ENCODE data around the gene GABARAP.
A peak's percentile ranks its signal among the peaks of the same experiment; 100 is the strongest.

Gene GABARAP

DNA sequence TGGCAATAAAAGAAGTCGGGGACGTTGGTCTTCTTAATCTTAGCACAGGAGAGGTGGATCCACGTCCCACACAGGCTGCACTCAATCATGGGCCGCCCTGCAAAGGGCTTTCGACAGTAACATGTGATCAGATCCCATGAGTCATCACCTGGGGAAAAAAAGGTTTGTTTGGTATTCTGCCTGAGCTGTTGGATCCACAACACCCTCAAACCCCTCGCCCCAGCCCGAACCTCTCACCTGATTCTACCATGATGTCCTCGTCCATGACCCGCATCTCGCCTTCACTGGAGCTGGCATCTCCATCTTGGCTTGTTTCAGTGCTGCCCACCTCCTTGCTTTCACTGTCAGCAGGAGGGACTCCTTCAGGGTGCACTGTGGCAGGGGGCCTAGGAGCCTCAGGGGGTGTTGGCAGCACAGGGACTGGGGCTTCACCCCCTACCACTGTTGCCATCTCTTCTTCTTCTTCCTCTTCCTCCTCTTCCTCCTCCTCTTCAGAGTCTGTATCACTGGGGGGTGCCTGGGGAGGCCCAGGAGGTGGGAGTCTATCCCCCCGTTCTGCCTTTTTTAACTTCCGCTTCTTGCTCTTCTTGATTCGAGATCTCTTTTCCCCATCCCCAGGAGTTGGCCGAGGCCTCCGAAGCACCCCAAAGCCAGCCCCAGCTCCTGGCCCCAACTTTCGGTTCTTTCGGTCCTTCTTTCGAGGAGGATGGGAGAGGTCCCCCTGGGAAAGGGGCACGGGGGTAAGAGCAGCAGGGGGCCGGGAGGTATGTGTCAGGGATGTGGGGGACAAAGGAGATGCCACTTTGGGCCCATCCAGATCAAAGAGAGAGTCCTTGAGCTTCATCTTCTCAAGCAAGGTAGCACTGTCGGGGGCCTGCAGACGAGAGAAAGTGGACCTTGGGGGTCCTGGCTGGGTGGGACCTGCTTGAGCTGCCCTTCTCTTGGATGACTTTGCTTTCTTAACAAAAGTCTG, 6.3 kb downstream of the GABARAP start:
- no peak for TF ChIP-seq Cebpa-rat (IDR thresholded peaks at IDR 0.05)
- H3K4me3 ChIP-seq = no peak overlapping the region
- H4K20me1 ChIP-seq = peaks cover 57% of the 10 kb centered on the region

DNA sequence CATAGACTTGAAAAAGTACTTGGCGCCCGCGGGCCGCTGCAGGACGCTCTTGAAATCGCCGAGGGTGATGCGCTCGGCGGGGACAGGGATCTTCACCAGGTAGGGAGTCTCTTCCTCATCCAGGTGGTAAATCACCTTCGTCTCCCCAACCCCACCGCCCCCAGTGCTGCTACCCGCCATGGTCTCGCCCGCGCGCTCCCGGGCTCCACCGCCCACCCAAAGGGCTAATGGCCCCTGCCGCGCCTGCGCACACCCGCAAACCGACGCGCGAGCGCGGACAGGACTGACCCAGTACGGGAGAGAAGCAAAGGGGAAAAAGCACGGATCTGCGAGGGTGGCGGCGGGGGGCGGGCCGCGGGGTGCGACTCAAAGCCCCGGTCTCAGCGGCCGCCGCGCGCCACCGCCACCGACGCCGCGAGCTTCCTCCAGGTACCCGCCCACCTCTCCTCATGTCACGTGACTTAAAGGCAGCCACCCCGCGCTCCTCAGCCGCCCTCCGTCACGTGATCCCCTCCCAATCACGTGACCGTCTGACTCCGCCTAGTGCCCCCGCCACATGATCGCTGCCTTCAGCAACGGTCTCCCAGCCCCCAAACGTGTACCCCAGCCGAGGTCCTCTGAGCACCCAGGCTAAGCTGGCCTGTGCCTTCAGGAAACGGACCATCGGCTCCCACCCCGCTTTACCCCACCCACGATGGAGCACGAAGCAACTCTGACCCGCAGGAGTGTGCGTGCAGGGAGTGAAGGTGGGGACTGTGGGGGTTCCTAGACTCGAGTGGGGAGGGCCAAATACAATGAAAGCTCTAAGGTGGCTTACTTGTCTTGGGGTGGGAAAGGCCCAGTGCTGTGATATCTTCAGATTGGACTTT, 7.9 kb downstream of the GABARAP start, which contains the start of gene DVL2:
TSS of gene DVL2 (minus strand) at position 435 of the 869 bp plus-strand sequence. CDS start at position 180, 255 bp downstream.
- Histone ChIP-seq H3K27me3 (no peaks in the 10 kb centered on the region), H3K9ac (peak within 1 kb of the TSS; percentile 92), H3K9me3 (no peaks in the 10 kb centered on the region), H3K36me3 (peaks cover 45% of the 10 kb centered on the region), H4K20me1 (peaks cover 73% of the 10 kb centered on the region), H3K27ac (peak within 1 kb of the TSS; percentile 81), H3K4me3 (peak within 1 kb of the TSS; percentile 85), H3K4me1 (peaks cover 52% of the 10 kb centered on the region), H3K4me2 (peak within 1 kb of the TSS; percentile 97)
- TF ChIP-seq Cebpa-rat (IDR thresholded peaks at IDR 0.05) = no peak

More for the DNA sequence above, 6.3 kb downstream of the GABARAP start:
- Histone ChIP-seq H3K9me3 (no peaks in the 10 kb centered on the region), H3K36me3 (peaks cover 38% of the 10 kb centered on the region), H3K4me1 (peaks cover 64% of the 10 kb centered on the region), H3K4me2 (peak overlapping the region; percentile 97), H3K9ac (no peak overlapping the region), H3K27ac (no peak overlapping the region), H3K27me3 (no peaks in the 10 kb centered on the region)

DNA sequence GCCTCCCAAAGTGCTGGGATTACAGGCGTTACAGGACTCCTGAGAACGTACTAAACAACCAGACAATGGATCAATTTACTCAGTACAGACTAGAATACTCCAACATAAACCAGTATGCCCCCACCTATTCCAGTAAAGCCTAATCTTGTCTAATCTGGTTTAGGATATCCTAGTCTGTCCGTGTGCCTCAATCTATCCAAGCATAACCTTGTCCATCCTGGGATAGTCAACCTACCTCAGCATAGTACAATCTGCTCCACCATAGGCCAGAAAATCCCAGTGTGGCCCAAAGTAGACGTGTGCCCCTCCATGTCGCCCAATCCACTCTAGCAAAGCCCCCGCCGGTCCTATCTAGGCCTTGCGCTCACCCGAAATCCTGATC, 8.6 kb downstream of the GABARAP start:
- Histone ChIP-seq H3K4me3 (peak overlapping the region; percentile 85), H3K36me3 (peaks cover 51% of the 10 kb centered on the region), H3K27ac (peak overlapping the region; percentile 81), H3K4me2 (peak overlapping the region; percentile 97), H3K27me3 (no peaks in the 10 kb centered on the region), H4K20me1 (peaks cover 73% of the 10 kb centered on the region), H3K9ac (peak overlapping the region; percentile 92), H3K4me1 (peaks cover 52% of the 10 kb centered on the region), H3K9me3 (no peaks in the 10 kb centered on the region)
- no peak for TF ChIP-seq Cebpa-rat (IDR thresholded peaks at IDR 0.05)

DNA sequence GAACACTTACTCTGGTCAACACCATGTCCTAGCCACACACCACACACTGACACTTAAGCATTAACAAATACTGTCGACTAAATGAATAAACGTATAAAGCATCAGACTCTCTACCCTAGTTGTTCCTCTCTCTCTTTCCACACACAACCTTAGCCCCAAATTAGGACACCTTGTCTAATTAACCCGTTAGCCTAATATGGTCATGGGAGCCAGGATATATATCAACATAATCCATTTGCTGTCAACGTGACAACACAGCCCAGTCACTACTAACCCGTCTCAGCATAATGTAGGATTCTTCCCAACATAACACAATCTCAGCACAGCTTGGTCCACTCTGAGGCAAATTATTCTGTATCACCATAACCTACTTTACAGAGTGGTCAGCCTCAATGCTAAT, 10.1 kb downstream of the GABARAP start:
- H3K27me3 ChIP-seq = no peaks in the 10 kb centered on the region
- H3K27ac ChIP-seq = no peak overlapping the region
- peak overlapping the region; percentile 92; the same call in 1 of the 2 replicates for H3K9ac ChIP-seq
- H3K4me3 ChIP-seq = no peak overlapping the region; the same call in 1 of the 2 replicates
- TF ChIP-seq Cebpa-rat (IDR thresholded peaks at IDR 0.05) = no peak
- H4K20me1 ChIP-seq = peaks cover 72% of the 10 kb centered on the region
- peaks cover 47% of the 10 kb centered on the region for H3K4me1 ChIP-seq
- no peaks in the 10 kb centered on the region for H3K9me3 ChIP-seq
- H3K4me2 ChIP-seq = peak overlapping the region; percentile 97
- H3K36me3 ChIP-seq = peaks cover 64% of the 10 kb centered on the region

DNA sequence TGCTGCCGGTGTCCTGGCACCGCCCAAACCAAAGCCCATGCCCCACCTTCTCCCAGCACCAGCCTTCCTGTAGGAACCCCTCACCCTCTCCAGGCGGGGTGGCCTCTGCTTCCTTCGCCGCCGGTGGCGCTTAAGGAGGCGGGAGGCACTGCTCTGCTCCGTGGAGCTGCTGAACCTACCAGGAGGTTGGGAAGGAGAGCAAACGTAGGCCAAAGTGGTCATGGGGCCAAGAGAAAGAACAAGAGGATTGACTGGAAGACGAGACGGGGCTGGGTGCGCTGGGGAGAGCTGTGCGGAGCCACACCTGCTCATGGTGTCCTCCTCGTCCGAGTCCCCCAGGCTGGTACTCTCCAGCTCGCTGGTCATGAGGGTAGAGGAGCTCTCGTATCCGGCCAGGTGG, 12.7 kb downstream of the GABARAP start:
- no peak overlapping the region for H3K9ac ChIP-seq
- TF ChIP-seq Cebpa-rat (IDR thresholded peaks at IDR 0.05) = no peak
- no peak overlapping the region for H3K27ac ChIP-seq
- H4K20me1 ChIP-seq = peaks cover 60% of the 10 kb centered on the region
- H3K27me3 ChIP-seq = no peaks in the 10 kb centered on the region
- no peak overlapping the region for H3K4me3 ChIP-seq
- H3K36me3 ChIP-seq = peaks cover 66% of the 10 kb centered on the region
- H3K4me1 ChIP-seq = peaks cover 21% of the 10 kb centered on the region
- H3K4me2 ChIP-seq = no peak overlapping the region
- H3K9me3 ChIP-seq = no peaks in the 10 kb centered on the region

DNA sequence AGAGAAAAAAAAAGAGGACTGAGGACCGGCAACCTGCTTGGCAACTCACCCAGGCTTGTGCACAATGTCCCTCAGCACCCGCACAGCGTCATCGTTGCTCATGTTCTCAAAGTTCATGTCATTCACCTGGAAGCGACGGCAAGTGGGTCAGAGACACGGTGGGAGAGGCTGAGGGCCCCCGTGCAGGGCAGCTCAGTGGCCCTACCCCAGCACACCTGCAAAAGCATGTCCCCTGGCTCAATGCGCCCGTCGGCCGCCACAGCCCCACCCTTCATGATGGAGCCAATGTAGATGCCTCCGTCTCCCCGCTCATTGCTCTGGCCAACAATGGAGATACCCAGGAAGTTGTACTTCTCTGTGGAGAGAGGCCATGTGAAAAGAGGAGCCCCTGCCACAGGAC, 13.3 kb downstream of the GABARAP start:
- no peak for TF ChIP-seq Cebpa-rat (IDR thresholded peaks at IDR 0.05)
- Histone ChIP-seq H3K4me1 (peaks cover 21% of the 10 kb centered on the region), H3K36me3 (peaks cover 71% of the 10 kb centered on the region)

DNA sequence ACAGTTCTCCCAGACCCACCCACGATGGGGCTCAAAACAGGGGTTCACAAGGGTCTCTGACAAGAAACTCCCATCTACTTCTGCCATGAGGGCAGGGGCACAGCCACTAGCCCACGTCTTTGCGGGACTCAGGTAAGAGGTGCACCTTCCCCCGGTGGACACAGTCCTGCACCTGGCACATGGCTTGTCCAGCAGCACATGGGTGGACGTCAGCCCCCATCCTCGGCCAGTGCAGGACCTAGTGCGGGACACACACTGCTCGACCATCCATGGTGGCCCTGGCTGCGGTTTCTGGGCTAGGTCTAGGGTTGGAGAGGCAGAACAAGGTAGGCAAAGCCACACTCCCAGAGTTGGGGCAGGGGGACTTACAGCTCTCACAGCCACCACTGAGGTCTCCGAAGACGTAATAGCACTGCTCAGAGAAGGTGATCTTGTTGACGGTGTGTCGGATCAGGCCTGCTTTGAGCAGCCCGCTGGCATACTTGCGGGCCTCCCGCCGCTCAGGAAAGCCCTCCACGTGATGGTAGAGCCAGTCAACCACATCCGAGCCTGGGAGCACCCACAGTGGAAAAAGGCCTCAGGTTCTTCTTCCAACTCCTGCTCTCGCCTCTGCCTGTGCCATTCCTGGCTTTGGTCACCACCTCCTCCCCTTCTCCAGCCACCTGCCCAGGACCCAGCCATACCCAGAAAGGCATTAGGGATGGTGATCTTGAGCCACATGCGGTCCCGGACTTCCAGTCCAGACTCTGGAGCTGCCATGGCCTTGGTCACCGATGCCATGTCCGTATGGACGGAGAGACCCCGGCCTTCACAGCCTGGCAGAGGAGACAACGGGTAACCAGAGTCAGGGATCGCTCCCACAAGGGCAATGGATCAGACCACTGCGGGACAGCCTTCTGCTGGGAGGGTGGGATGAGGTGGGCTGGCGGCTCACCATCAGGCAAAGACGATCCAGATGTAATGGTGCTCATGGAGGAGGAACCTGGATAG, 15.2 kb downstream of the GABARAP start:
- Histone ChIP-seq H3K9me3 (no peaks in the 10 kb centered on the region), H3K36me3 (peaks cover 90% of the 10 kb centered on the region), H3K27me3 (no peaks in the 10 kb centered on the region), H3K4me1 (peaks cover 11% of the 10 kb centered on the region), H3K27ac (no peak overlapping the region), H4K20me1 (peaks cover 66% of the 10 kb centered on the region), H3K4me3 (no peak overlapping the region), H3K9ac (no peak overlapping the region), H3K4me2 (no peak overlapping the region)
- TF ChIP-seq Cebpa-rat (IDR thresholded peaks at IDR 0.05) = no peak

More for the DNA sequence above, 13.3 kb downstream of the GABARAP start:
- H3K9me3 ChIP-seq = no peaks in the 10 kb centered on the region
- H3K4me3 ChIP-seq = no peak overlapping the region
- H4K20me1 ChIP-seq = peaks cover 63% of the 10 kb centered on the region
- no peaks in the 10 kb centered on the region for H3K27me3 ChIP-seq
- H3K27ac ChIP-seq = no peak overlapping the region
- H3K4me2 ChIP-seq = no peak overlapping the region
- H3K9ac ChIP-seq = no peak overlapping the region

DNA sequence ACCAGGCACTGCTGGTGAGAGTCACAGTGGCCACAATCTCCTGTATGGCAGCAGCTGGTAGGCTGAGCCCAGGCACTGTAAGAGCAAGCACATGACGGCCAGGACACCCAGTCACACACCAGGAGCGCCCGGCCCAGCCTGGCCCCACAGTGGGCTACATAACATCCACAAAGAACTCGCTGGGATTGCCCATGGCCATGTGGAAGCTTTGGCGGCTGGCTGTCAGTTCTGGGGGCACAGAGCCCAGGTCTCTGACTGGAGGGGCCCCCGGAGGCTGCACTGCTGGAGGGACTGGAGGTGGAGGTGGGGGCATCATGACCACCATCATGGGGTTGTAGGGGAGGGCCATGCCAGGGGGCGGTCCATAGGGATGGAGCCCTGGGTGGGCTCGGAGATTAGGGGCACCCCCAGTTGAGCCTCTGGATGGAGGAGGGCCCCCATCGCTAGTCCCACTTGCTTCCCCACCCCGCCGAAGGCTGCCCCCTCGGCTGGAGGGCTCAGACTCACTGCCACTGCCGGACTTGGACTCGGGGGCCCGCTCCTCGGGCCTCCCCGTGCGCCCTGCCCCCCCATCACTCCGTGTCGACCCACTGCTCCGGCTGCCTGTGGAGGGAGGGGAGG, 16.4 kb downstream of the GABARAP start:
- no peak for TF ChIP-seq Cebpa-rat (IDR thresholded peaks at IDR 0.05)
- Histone ChIP-seq H3K4me2 (no peak overlapping the region), H3K4me1 (peaks cover 18% of the 10 kb centered on the region), H4K20me1 (peaks cover 66% of the 10 kb centered on the region), H3K36me3 (peaks cover 97% of the 10 kb centered on the region), H3K4me3 (no peak overlapping the region), H3K27ac (no peak overlapping the region), H3K27me3 (no peaks in the 10 kb centered on the region), H3K9ac (0 out of 2 replicates have a peak overlapping the region, but pooled peaks have one; percentile 10), H3K9me3 (no peaks in the 10 kb centered on the region)

Data from BLaER1 (cell line).